Measurements from ENCODE around the gene MFSD1.
"Not testable (repeated sequence)": the region's sequence is repeated elsewhere in the genome, so short reads cannot be mapped to it uniquely, and the experiment has no call there.

Gene MFSD1

GRCh38 chr3:158776531-158776930 lies 25.3 kb upstream of the MFSD1 start:
- no peak for DNase-seq

GRCh38 chr3:158777161-158777873 lies 24.5 kb upstream of the MFSD1 start:
- DNase-seq, result no peak

- no peak for DNase-seq
Observed at GRCh38 chr3:158780766-158781165, 21.1 kb upstream of the MFSD1 start.

- no peak for DNase-seq
Observed at GRCh38 chr3:158781191-158781590, 20.7 kb upstream of the MFSD1 start.

- no peak for DNase-seq
Observed at GRCh38 chr3:158781849-158782248, 20.0 kb upstream of the MFSD1 start.

GRCh38 chr3:158782283-158782989 lies 19.4 kb upstream of the MFSD1 start:
- no peak for DNase-seq

GRCh38 chr3:158783051-158783450 lies 18.8 kb upstream of the MFSD1 start:
- no peak for DNase-seq

GRCh38 chr3:158785972-158786371 lies 15.9 kb upstream of the MFSD1 start:
- no peak for DNase-seq

GRCh38 chr3:158788446-158788845 lies 13.4 kb upstream of the MFSD1 start:
- DNase-seq, result no peak

GRCh38 chr3:158789592-158789991 lies 12.3 kb upstream of the MFSD1 start:
- DNase-seq, result no peak

- DNase-seq, result no peak
Observed at GRCh38 chr3:158790901-158791589, 10.8 kb upstream of the MFSD1 start.

- not testable (repeated sequence) for DNase-seq
Observed at GRCh38 chr3:158791590-158791920, 10.3 kb upstream of the MFSD1 start.

- DNase-seq, result no peak
Observed at GRCh38 chr3:158792709-158793108, 9.1 kb upstream of the MFSD1 start.

- no peak for DNase-seq
Observed at GRCh38 chr3:158794206-158794605, 7.6 kb upstream of the MFSD1 start.

- DNase-seq, result no peak
Observed at GRCh38 chr3:158794936-158795518, 6.8 kb upstream of the MFSD1 start.

- no peak for DNase-seq
Observed at GRCh38 chr3:158801201-158801600, 653 bp upstream of the MFSD1 start.

GRCh38 chr3:158802409-158803268 lies 785 bp downstream of the MFSD1 start:
- DNase-seq, result no peak

GRCh38 chr3:158804441-158804840 lies 2.6 kb downstream of the MFSD1 start:
- DNase-seq, result no peak

- no peak for DNase-seq
Observed at GRCh38 chr3:158808697-158809096, 6.8 kb downstream of the MFSD1 start.

GRCh38 chr3:158809642-158810041 lies 7.8 kb downstream of the MFSD1 start:
- DNase-seq, result no peak

- DNase-seq, result no peak
Observed at GRCh38 chr3:158810823-158811724, 9.2 kb downstream of the MFSD1 start.

GRCh38 chr3:158819282-158819681 lies 17.4 kb downstream of the MFSD1 start:
- no peak for DNase-seq

Measured in T-helper 9 cell (primary cell).